ENCODE measurements around the gene CBX8.

GRCh38 chr17:79802736-79803420 is 6.0 kb upstream of the CBX8 start:
- no peak for TF ChIP-seq CTCF (IDR thresholded peaks at IDR 0.05)
- TF ChIP-seq ZFX (IDR thresholded peaks at IDR 0.05; ENCODE audit: borderline replicate concordance) = no peak

All from 22Rv1 (cell line).